ENCODE data around the gene LMO7.
A peak's percentile ranks its signal among the peaks of the same experiment; 100 is the strongest.

LMO7 gene

GRCh38 chr13:75813323-75813722 lies 177.2 kb downstream of the LMO7 start:
- TF ChIP-seq POLR2A (IDR thresholded peaks at IDR 0.05; ENCODE audit: low read depth, low read length) (no peak), TAF1 (IDR thresholded peaks at IDR 0.05; ENCODE audit: borderline replicate concordance, low read depth, low read length) (no peak)
- DNase-seq (ENCODE audit: insufficient read length) (no peak), FAIRE-seq (no peak)

- no peak for DNase-seq (ENCODE audit: insufficient read length)
- no peak for FAIRE-seq
- TF ChIP-seq POLR2A (IDR thresholded peaks at IDR 0.05; ENCODE audit: low read depth, low read length) (no peak), TAF1 (IDR thresholded peaks at IDR 0.05; ENCODE audit: borderline replicate concordance, low read depth, low read length) (no peak), POLR2AphosphoS5 (IDR thresholded peaks at IDR 0.05; ENCODE audit: low read depth, low read length) (no peak)
Observed at GRCh38 chr13:75818179-75818967, 182.2 kb downstream of the LMO7 start.

GRCh38 chr13:75818968-75819225 lies 182.8 kb downstream of the LMO7 start:
- DNase-seq (ENCODE audit: insufficient read length) (no peak), FAIRE-seq (no peak)
- TF ChIP-seq POLR2AphosphoS5 (IDR thresholded peaks at IDR 0.05; ENCODE audit: low read depth, low read length) = no peak
- no peak for TF ChIP-seq TAF1 (IDR thresholded peaks at IDR 0.05; ENCODE audit: borderline replicate concordance, low read depth, low read length)
- no peak for TF ChIP-seq POLR2A (IDR thresholded peaks at IDR 0.05; ENCODE audit: low read depth, low read length)

GRCh38 chr13:75825161-75825560 lies 189.0 kb downstream of the LMO7 start:
- FAIRE-seq = peak; percentile 73
- DNase-seq (ENCODE audit: insufficient read length) = no peak
- no peak for TF ChIP-seq POLR2A (IDR thresholded peaks at IDR 0.05; ENCODE audit: low read depth, low read length)
- no peak for TF ChIP-seq TAF1 (IDR thresholded peaks at IDR 0.05; ENCODE audit: borderline replicate concordance, low read depth, low read length)
- TF ChIP-seq POLR2AphosphoS5 (IDR thresholded peaks at IDR 0.05; ENCODE audit: low read depth, low read length) = no peak

GRCh38 chr13:75825594-75825993 lies 189.5 kb downstream of the LMO7 start:
- no peak for TF ChIP-seq POLR2AphosphoS5 (IDR thresholded peaks at IDR 0.05; ENCODE audit: low read depth, low read length)
- TF ChIP-seq TAF1 (IDR thresholded peaks at IDR 0.05; ENCODE audit: borderline replicate concordance, low read depth, low read length) = no peak
- no peak for TF ChIP-seq POLR2A (IDR thresholded peaks at IDR 0.05; ENCODE audit: low read depth, low read length)
- FAIRE-seq (no peak), DNase-seq (ENCODE audit: insufficient read length) (no peak)

- DNase-seq (ENCODE audit: insufficient read length) (no peak), FAIRE-seq (no peak)
- TF ChIP-seq TAF1 (IDR thresholded peaks at IDR 0.05; ENCODE audit: borderline replicate concordance, low read depth, low read length) (no peak), POLR2AphosphoS5 (IDR thresholded peaks at IDR 0.05; ENCODE audit: low read depth, low read length) (no peak), POLR2A (IDR thresholded peaks at IDR 0.05; ENCODE audit: low read depth, low read length) (no peak)
Observed at GRCh38 chr13:75826391-75826790, 190.3 kb downstream of the LMO7 start.

- FAIRE-seq (no peak), DNase-seq (ENCODE audit: insufficient read length) (no peak)
- TF ChIP-seq POLR2A (IDR thresholded peaks at IDR 0.05; ENCODE audit: low read depth, low read length) (no peak), TAF1 (IDR thresholded peaks at IDR 0.05; ENCODE audit: borderline replicate concordance, low read depth, low read length) (no peak), POLR2AphosphoS5 (IDR thresholded peaks at IDR 0.05; ENCODE audit: low read depth, low read length) (no peak)
Observed at GRCh38 chr13:75829830-75830229, 193.7 kb downstream of the LMO7 start.

GRCh38 chr13:75830842-75831241 lies 194.7 kb downstream of the LMO7 start:
- FAIRE-seq (no peak), DNase-seq (ENCODE audit: insufficient read length) (no peak)
- TF ChIP-seq POLR2AphosphoS5 (IDR thresholded peaks at IDR 0.05; ENCODE audit: low read depth, low read length) (no peak), TAF1 (IDR thresholded peaks at IDR 0.05; ENCODE audit: borderline replicate concordance, low read depth, low read length) (no peak), POLR2A (IDR thresholded peaks at IDR 0.05; ENCODE audit: low read depth, low read length) (no peak)

GRCh38 chr13:75831389-75831788 lies 195.3 kb downstream of the LMO7 start:
- TF ChIP-seq TAF1 (IDR thresholded peaks at IDR 0.05; ENCODE audit: borderline replicate concordance, low read depth, low read length) (no peak), POLR2A (IDR thresholded peaks at IDR 0.05; ENCODE audit: low read depth, low read length) (no peak), POLR2AphosphoS5 (IDR thresholded peaks at IDR 0.05; ENCODE audit: low read depth, low read length) (no peak)
- no peak for FAIRE-seq
- no peak for DNase-seq (ENCODE audit: insufficient read length)

GRCh38 chr13:75832812-75833211 lies 196.7 kb downstream of the LMO7 start:
- TF ChIP-seq TAF1 (IDR thresholded peaks at IDR 0.05; ENCODE audit: borderline replicate concordance, low read depth, low read length) = no peak
- no peak for TF ChIP-seq POLR2AphosphoS5 (IDR thresholded peaks at IDR 0.05; ENCODE audit: low read depth, low read length)
- TF ChIP-seq POLR2A (IDR thresholded peaks at IDR 0.05; ENCODE audit: low read depth, low read length) = no peak
- DNase-seq (ENCODE audit: insufficient read length) = no peak
- FAIRE-seq = no peak

- DNase-seq (ENCODE audit: insufficient read length) (no peak), FAIRE-seq (no peak)
- TF ChIP-seq POLR2A (IDR thresholded peaks at IDR 0.05; ENCODE audit: low read depth, low read length) (no peak), TAF1 (IDR thresholded peaks at IDR 0.05; ENCODE audit: borderline replicate concordance, low read depth, low read length) (no peak), POLR2AphosphoS5 (IDR thresholded peaks at IDR 0.05; ENCODE audit: low read depth, low read length) (no peak)
Observed at GRCh38 chr13:75836441-75836840, 200.3 kb downstream of the LMO7 start.

- peak; percentile 5 for FAIRE-seq
- TF ChIP-seq POLR2A (IDR thresholded peaks at IDR 0.05; ENCODE audit: low read depth, low read length) (no peak), POLR2AphosphoS5 (IDR thresholded peaks at IDR 0.05; ENCODE audit: low read depth, low read length) (no peak), TAF1 (IDR thresholded peaks at IDR 0.05; ENCODE audit: borderline replicate concordance, low read depth, low read length) (no peak)
- DNase-seq (ENCODE audit: insufficient read length) = no peak
Observed at GRCh38 chr13:75838366-75839005, 202.4 kb downstream of the LMO7 start.

Measured in GM12892 (cell line).